Right cardiac atrium (tissue), 5 donors: ENCODE measurements around the gene SGSM1. TPM values are rescaled to one million over a fixed set of nuclear protein-coding genes. Genes with fewer than 3 reads are reported as not detected.

ENCODE experiments used
- ATAC-seq, 2 donors: fragments of 200-7000 bp; cut with Tn5 transposase; one replicate each; pipeline versions ENCODE4 v1.8.0 to v1.9.1; 2020; ENCODE audit warnings: moderate library complexity in 2 of 2, mild to moderate bottlenecking in 1 of 2
- DNase-seq, 3 donors: peaks; one replicate each; pipeline ENCODE4 v3.0.0-alpha.2; 2020
- H3K27ac ChIP-seq: one replicate; pipeline ENCODE4 v1.5.1; 2013; ENCODE audit warnings: mild to moderate bottlenecking, low read length, control low read depth, moderate library complexity
- H3K27me3 ChIP-seq: one replicate; pipeline ENCODE4 v1.6.1; 2013; ENCODE audit not compliant: control insufficient read depth, insufficient read depth
- H3K4me1 ChIP-seq: one replicate; pipeline ENCODE4 v1.6.1; 2013; ENCODE audit warnings: low read length; ENCODE audit not compliant: control insufficient read depth, insufficient read depth
- H3K4me3 ChIP-seq: one replicate; pipeline ENCODE4 v1.5.1; 2013; ENCODE audit warnings: low read length, control low read depth
- H3K9me3 ChIP-seq: one replicate; pipeline ENCODE4 v1.6.1; 2013; ENCODE audit warnings: low read length; ENCODE audit not compliant: control insufficient read depth
- WGBS: extraction: QIAGEN DNeasy Blood & Tissue Kit; methylation state at CpG from one replicate; pipeline ENCODE4 v1.1.7; 2013; 5-methylcytosine and 5-hydroxymethylcytosine counted together
- intact Hi-C, 4 donors: fragments of 100-400 bp; cut with DNase I; formaldehyde crosslinking; loops; one replicate each; pipeline versions ENCODE4 v1.11.0 to v1.14.0; 2022 to 2023
- long read RNA-seq, 4 donors: library from polyadenylated mRNA; unstranded; transcript quantifications; one replicate each; pipeline ENCODE4 v2.0.0, GENCODE V29; 2020 to 2021
- polyA plus RNA-seq: library from polyadenylated mRNA; stranded (reverse); fragments of 200-250 nt; gene quantifications from one replicate; pipeline ENCODE4 v1.2.3, GENCODE V29; 2013
- total RNA-seq, 4 donors: library from RNA; stranded (reverse); fragmentation: NEBNext Ultra II Directional; extraction: Animal tissue kit (Norgen Biotek cat#: 25700); gene quantifications; one replicate each; pipeline ENCODE4 v1.2.1, GENCODE V29; 2021
- donor health status: healthy with polysubstance abuse.
- donor health status: DM: no; HTN: yes; CAD: no.
- donor health status: DM: no; HTN: no; CAD: no.
- donor health status: DM: no; HTN: yes; CAD: no; lungs with severe emphysema.
- donor health status: DM: yes; HTN: yes; CAD: no.

SGSM1 gene, protein sequence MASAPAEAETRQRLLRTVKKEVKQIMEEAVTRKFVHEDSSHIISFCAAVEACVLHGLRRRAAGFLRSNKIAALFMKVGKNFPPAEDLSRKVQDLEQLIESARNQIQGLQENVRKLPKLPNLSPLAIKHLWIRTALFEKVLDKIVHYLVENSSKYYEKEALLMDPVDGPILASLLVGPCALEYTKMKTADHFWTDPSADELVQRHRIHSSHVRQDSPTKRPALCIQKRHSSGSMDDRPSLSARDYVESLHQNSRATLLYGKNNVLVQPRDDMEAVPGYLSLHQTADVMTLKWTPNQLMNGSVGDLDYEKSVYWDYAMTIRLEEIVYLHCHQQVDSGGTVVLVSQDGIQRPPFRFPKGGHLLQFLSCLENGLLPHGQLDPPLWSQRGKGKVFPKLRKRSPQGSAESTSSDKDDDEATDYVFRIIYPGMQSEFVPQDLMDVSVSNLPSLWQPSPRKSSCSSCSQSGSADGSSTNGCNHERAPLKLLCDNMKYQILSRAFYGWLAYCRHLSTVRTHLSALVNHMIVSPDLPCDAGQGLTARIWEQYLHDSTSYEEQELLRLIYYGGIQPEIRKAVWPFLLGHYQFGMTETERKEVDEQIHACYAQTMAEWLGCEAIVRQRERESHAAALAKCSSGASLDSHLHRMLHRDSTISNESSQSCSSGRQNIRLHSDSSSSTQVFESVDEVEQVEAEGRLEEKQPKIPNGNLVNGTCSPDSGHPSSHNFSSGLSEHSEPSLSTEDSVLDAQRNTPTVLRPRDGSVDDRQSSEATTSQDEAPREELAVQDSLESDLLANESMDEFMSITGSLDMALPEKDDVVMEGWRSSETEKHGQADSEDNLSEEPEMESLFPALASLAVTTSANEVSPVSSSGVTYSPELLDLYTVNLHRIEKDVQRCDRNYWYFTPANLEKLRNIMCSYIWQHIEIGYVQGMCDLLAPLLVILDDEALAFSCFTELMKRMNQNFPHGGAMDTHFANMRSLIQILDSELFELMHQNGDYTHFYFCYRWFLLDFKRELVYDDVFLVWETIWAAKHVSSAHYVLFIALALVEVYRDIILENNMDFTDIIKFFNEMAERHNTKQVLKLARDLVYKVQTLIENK
- total RNA-seq (10 to 100 TPM; 16.0 to 47.5 (median 36.7) TPM), polyA plus RNA-seq (15.0 TPM)
- long read RNA-seq, donor 1, full-length matches to known transcripts: 16 of 60 reads
- long read RNA-seq, donor 1, partial matches to known transcripts: 34 of 60 reads
- long read RNA-seq, donor 1, other reads (novel, unspliced or antisense): 10 of 60 reads
- long read RNA-seq, donor 2, full-length matches to known transcripts: 21 of 60 reads
- long read RNA-seq, donor 2, partial matches to known transcripts: 25 of 60 reads
- long read RNA-seq, donor 2, other reads (novel, unspliced or antisense): 14 of 60 reads
- long read RNA-seq, donor 3, full-length matches to known transcripts: 17 of 69 reads
- long read RNA-seq, donor 3, partial matches to known transcripts: 37 of 69 reads
- long read RNA-seq, donor 3, other reads (novel, unspliced or antisense): 15 of 69 reads
- long read RNA-seq, donor 4, full-length matches to known transcripts: 21 of 52 reads
- long read RNA-seq, donor 4, partial matches to known transcripts: 23 of 52 reads
- long read RNA-seq, donor 4, other reads (novel, unspliced or antisense): 8 of 52 reads

DNA sequence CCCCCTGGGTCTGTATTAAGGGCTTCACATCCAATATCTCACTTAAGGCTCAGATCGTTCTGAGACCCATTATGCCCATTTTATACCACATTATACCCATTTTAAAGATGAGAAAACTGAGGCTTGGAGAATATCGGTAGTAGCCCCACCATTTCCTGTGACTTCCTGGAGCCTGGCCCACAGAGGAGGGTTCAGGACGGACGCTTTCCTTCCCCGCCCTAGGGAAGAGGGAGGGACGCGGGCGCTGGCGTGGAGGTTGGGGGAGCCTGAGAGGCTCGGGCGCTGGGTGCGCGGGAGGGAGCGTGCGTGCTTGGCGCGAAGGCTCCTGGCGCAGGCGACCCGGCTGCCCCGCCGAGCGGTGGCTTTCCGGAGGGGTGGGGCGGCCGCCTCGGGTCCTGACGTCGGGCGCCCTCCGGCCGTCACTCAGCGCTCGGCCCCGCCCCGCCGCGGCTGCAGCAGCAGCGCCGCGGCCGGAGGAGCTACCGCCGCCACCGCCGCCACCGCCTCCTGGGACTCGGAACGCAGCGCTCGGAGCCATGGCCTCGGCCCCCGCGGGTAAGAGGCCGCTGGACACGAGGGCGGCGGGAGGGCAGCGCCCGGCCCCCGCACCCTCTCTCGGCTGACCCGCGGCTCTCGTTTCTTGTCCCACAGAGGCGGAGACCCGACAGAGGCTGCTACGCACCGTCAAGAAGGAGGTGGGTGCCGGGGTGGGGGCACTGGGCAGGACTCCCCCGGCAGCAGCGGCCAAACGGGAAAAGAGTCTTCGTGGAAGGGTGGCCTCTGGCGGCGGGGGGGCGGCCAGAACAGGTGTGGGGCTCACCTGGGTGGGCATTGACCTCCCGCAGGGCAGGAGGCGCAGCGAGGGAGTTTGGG, at the start of gene SGSM1:
Gene SGSM1 (plus strand): TSS at position 422 of the 873 bp plus-strand sequence. CDS start 115 bp downstream, at position 537.
- no peaks in the 10 kb centered on the region for H3K27me3 ChIP-seq

DNA sequence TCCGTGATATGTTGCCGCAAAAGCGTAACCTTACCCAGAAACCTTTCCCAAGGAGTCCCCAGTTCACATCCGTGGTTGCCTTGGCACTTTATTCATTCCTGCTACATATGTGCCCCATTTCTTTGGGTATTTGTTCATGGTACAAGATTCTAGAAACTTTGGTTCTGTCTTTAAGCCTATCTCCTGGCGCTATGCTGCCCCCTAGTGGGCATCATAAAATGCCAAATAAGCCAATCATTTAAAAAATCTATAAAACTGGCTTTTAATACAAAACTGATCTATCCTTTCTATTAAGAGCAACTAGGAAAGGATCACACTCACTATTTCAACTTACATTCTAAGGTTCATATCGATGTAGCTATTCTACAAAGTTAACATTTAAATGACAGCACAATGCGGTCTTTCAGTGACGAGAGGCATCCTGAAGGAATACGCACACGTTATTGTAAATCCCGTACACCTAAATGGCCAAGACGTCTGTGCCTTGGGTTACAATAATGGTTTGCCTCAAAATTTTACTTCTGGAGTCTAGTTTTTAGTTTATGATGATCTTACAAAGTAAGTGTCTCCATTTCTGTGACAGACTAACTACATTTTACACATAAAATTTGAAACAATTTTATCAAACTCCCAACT, 47.7 kb upstream of the SGSM1 start:
- intact Hi-C loops: no loop called here
- peak in 2 of 3 donors; percentile 46 to 71 for DNase-seq

More for the DNA sequence above, at the start of gene SGSM1:
- intact Hi-C loops: loop anchor here in 1 of 4 donors (5.0 kb wide), 1 partner anchor 41 kb away; no protein-coding TSS in a partner anchor
- peaks cover 19% of the 10 kb centered on the region for H3K4me1 ChIP-seq
- DNase-seq (peak; percentile 87 to 95 (median 95)), ATAC-seq (peak; percentile 90 to 91)
- no peaks in the 10 kb centered on the region for H3K9me3 ChIP-seq
- 3% methylated on average over 80 of the region's 80 CpGs for WGBS
- peak within 1 kb of the TSS; percentile 61 for H3K27ac ChIP-seq
- H3K4me3 ChIP-seq: peak within 1 kb of the TSS; percentile 77

DNA sequence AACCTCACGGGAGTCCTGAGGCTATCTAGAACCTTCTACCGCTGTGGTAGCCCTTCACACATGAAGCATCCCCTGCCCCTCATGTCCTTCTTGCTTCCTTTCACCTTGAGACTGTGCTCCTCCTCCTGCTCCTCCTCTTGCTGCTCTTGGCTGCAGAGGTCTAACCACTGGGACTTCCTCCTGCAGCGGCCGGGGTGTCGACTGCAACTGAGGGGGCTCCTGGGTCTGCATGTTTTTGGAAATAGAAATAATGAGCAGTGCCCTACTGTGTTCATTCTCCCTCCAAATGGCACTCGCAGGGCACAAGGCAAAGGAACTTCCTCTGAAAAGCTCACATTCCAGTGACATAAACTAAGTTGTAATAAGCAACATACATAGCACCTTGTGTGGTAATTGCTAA, 46.2 kb upstream of the SGSM1 start:
- ATAC-seq: no peak
- intact Hi-C loops: loop anchor here in 1 of 4 donors (10.0 kb wide), 1 partner anchor 115 kb away; no protein-coding TSS in a partner anchor

More for the DNA sequence above, 47.7 kb upstream of the SGSM1 start:
- no peak for ATAC-seq
- 58% methylated on average over 12 of the region's 12 CpGs for WGBS
- Histone ChIP-seq H3K4me3 (no peak overlapping the region), H3K4me1 (no peaks in the 10 kb centered on the region), H3K27ac (no peak overlapping the region), H3K9me3 (no peaks in the 10 kb centered on the region), H3K27me3 (no peaks in the 10 kb centered on the region)

DNA sequence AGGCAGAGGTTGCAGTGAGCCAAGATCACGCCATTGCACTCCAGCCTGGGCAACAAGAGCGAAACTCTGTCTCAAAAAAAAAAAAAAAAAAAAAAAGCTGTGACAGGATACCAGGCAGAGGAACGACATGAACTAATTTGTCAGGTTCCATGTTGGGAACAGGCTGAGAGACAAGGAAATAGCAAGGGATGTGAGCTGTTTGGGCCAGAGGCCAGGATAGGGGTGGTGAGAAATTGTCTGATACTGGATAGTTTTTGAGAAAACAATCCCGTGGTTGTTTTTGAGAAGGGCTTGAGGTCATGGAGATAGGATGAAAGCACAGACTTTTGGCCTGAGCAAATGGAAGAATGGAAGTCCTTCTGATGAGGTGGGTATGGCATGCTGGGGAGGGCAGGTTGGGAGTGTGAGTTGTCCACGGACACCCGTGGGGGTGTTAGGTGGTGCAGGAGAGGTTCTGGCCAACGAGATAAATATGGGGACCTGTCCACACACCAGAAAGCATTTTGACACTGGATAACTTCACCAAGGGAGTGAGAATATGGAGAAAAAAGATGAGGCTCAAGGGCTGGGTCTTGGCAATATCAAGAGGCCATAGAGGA, 45.2 kb upstream of the SGSM1 start:
- Histone ChIP-seq H3K4me1 (no peaks in the 10 kb centered on the region), H3K27ac (no peak overlapping the region), H3K9me3 (no peaks in the 10 kb centered on the region), H3K4me3 (no peak overlapping the region), H3K27me3 (no peaks in the 10 kb centered on the region)
- peak in 1 of 2 donors; percentile 48 for ATAC-seq
- no peak for DNase-seq
- 46% methylated on average over 7 of the region's 7 CpGs for WGBS
- intact Hi-C loops: loop anchor here in 1 of 4 donors (10.0 kb wide), 1 partner anchor 116 kb away; no protein-coding TSS in a partner anchor

More for the DNA sequence above, 46.2 kb upstream of the SGSM1 start:
- 69% methylated on average over 6 of the region's 6 CpGs for WGBS
- H3K4me1 ChIP-seq: no peaks in the 10 kb centered on the region
- no peak overlapping the region for H3K4me3 ChIP-seq
- no peak for DNase-seq
- no peak overlapping the region for H3K27ac ChIP-seq
- no peaks in the 10 kb centered on the region for H3K27me3 ChIP-seq
- H3K9me3 ChIP-seq: no peaks in the 10 kb centered on the region

DNA sequence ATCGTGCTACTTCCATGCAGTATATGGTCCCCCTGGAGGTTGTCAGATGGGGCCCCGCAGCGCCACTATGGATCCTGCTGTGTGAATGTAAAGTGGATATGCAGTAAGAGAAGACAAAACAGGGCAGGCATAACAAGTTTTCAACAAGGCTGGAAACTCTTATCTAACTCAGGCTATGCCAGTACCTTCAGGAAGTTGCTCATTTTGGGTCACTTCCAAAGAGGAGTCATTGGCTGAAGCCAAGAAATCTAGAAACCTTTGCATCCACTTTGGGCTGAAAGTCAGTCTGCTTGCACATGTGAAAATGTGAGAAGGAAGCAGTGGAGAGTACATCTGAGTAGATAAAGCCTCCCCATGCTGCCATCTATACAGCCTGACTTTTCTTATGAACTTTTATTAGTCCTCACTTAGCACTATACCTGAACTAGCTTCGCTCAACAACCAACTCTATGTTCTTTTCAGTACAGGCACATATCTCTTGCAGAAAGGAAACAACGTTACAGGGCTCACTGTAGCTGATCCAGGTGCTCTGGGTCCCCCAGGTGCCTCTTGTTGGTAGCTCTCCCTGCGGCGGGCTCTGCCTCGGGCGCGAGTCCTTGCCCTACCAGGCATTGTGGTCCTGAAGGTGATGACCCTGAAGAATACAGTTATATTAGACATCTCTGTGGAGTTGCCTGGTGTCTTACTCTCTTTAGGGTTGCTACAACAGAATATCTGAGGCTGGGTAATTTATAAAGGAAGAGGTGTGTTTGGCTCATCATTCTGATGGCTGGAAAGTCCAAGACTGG, 43.9 kb upstream of the SGSM1 start:
- DNase-seq (no peak), ATAC-seq (peak in 1 of 2 donors; percentile 32)
- no peak overlapping the region for H3K4me3 ChIP-seq
- intact Hi-C loops: loop anchor here in 1 of 4 donors (10.0 kb wide), 1 partner anchor 117 kb away; no protein-coding TSS in a partner anchor
- no peak overlapping the region for H3K27ac ChIP-seq
- H3K4me1 ChIP-seq: no peaks in the 10 kb centered on the region
- H3K27me3 ChIP-seq: no peaks in the 10 kb centered on the region
- WGBS: 90% methylated on average over 10 of the region's 10 CpGs
- H3K9me3 ChIP-seq: no peaks in the 10 kb centered on the region

DNA sequence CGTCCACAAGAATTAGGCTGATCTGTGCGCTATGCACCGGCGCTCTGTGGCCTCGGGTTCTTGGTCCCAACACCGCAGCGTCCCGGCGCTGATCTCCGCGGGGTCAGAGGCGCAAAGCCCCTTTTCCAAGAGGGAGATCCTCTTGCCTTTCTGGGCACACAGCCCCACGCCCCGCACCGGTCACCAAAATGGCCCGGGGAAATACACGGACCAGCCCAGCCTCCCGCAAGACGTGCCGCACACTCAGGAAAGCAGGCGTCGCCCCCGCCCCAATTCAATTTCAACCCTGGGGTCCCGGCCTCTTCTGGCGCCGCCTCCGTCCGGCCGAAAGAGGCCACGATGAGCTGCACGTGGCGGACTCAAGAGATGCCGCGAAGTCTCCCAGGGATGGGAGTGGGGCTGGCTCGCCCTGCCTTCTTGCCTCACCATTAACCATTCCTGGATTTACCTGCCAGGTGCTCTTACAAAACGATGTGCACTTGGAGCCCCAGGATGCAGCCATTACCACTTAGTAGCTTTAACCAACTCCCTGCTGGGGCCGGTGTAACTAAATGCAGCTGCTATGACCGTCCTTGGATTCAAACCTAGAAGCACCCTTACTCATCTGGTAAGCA, 42.0 kb upstream of the SGSM1 start:
- Histone ChIP-seq H3K27ac (no peak overlapping the region), H3K4me3 (no peak overlapping the region), H3K27me3 (no peaks in the 10 kb centered on the region), H3K9me3 (no peaks in the 10 kb centered on the region), H3K4me1 (no peaks in the 10 kb centered on the region)
- 72% methylated on average over 38 of the region's 38 CpGs for WGBS
- intact Hi-C loops: loop anchor here in 1 of 4 donors (10.0 kb wide), 1 partner anchor 119 kb away; no protein-coding TSS in a partner anchor
- ATAC-seq (no peak), DNase-seq (peak in 2 of 3 donors; percentile 47 to 52)

DNA sequence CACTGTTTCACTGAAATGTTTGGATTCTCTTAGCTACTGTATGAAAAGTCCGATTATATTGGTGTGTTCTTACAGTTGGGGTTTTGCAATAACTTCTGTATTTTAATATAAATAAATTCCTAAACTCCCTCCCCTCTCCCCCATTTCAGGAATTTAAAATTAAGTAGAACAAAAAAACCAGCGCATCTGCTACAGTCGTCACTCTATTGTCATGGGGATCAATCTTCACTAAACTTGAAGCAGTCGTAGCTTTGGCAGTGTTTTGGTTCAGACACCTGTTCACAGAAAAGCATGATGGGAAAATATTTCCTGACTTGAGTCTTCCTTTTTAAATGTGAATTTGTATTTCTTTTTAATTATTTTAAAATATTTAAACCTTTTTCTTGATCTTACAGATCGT, 40.8 kb upstream of the SGSM1 start:
- H3K4me3 ChIP-seq: no peak overlapping the region
- no peaks in the 10 kb centered on the region for H3K4me1 ChIP-seq
- ATAC-seq: no peak
- no peaks in the 10 kb centered on the region for H3K27me3 ChIP-seq
- no peak overlapping the region for H3K27ac ChIP-seq
- WGBS: 51% methylated on average over 5 of the region's 5 CpGs
- H3K9me3 ChIP-seq: no peaks in the 10 kb centered on the region
- no peak for DNase-seq
- intact Hi-C loops: loop anchor here in 2 of 4 donors (5.0 to 10.0 kb wide), 3 partner anchors 77 to 120 kb away; no protein-coding TSS in a partner anchor
